Stimulated activated CD8-positive, alpha-beta memory T cell treated with anti-CD3 and anti-CD28 coated beads, Interleukin-2, amount 100 ng/mL, for 48 hours (primary cell): ENCODE measurements around the gene POF1B.
"Not testable (repeated sequence)": the region's sequence is repeated elsewhere in the genome, so short reads cannot be mapped to it uniquely, and the experiment has no call there.

ENCODE experiments used
- DNase-seq, 2 donors: peaks; one replicate each; pipeline ENCODE4 v3.0.0-alpha.2; 2020; ENCODE audit warnings: low read depth in 2 of 2

Gene POF1B, protein sequence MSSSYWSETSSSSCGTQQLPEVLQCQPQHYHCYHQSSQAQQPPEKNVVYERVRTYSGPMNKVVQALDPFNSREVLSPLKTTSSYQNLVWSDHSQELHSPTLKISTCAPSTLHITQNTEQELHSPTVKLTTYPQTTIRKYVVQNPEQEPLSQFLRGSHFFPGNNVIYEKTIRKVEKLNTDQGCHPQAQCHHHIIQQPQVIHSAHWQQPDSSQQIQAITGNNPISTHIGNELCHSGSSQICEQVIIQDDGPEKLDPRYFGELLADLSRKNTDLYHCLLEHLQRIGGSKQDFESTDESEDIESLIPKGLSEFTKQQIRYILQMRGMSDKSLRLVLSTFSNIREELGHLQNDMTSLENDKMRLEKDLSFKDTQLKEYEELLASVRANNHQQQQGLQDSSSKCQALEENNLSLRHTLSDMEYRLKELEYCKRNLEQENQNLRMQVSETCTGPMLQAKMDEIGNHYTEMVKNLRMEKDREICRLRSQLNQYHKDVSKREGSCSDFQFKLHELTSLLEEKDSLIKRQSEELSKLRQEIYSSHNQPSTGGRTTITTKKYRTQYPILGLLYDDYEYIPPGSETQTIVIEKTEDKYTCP

DNA sequence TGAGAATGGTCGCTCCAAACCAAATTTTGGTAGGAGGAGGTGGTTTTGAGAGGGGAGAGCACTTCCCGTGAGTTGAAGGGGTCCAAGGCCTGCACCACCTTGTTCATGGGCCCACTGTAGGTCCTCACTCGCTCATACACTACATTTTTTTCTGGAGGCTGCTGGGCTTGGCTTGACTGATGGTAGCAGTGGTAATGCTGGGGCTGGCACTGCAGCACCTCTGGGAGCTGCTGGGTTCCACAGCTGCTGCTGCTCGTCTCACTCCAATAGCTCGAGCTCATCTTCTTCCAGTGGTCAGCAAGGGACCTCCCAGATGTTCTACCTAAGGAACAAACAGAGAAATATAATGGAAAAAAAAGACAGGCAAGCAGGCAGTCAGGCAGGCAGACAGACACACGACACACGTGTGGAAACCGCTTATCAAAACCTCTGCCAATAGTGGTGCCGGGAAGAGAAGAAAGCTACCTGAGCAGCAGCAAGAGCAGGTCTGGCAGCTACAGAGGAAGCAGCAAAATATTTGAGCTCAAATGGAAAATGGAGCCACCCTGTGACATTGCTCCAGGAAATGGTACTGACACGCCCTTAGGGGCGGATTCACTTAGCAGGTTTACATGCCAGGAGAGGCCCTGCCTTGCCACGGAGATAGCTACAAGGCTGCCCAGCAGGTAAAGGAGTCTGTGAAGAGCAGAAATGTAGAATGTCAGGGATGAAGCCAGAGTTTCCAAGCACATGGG lies at the start of gene POF1B:
Gene POF1B, minus strand, starts transcription at position 492 of the 734 bp plus-strand sequence. Its CDS starts 211 bp downstream, at position 281.
- DNase-seq: no peak

DNA sequence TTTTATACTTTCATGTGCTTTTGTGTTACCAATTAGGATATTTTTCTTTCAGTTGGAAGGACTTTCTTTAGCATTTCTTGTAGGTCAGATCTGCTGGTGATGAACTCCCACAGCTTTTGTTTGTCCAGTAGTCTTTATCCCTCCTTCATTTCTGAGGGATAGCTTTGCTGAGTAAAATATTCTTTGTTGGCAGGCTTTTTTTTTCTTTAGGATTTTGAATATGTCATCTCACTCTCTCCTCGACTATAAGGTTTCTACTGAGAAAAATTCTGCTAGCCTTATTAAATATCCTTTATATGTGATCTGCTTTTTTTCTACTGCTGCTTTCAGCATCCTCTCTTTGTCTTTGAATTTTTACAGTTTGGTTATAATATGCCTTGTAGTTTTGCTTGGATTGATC lies 49.6 kb upstream of the POF1B start:
- DNase-seq: no peak

DNA sequence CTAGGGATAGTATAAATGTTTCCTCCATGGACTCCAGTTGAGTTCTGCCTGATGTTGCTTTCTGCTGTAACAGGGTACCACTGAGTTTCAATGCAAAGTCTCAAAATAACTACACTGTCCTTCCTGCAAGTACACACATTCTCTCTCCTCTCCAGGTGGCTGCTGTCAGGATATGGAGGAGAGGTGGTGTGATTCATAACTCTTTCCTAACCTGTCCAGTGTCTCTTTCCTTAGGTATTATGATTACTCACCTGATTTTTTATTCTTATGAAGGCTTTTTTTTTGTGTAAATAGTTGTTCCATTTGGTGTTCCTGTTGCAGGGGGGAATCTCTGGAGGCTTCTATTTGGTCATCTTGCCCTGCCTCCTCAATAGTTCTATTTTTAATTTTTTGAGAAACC lies 39.8 kb upstream of the POF1B start:
- DNase-seq: no peak

DNA sequence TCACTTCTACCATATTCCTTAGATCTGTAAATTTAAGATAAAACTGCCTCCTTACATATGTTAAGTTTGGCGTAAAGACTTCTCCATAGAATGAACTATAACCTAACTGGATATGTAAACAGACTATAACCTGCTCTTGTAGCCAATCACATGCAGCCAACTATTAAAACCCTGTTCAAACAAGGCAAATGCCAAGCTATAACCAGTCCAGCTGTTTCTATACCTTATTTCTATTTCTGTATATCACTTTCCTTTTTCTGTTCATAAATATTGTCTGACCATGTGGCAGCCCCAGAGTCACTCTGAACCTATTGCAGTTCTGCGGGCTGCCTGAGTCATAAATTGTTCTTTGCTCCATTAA lies 12.4 kb upstream of the POF1B start:
- DNase-seq: no peak

DNA sequence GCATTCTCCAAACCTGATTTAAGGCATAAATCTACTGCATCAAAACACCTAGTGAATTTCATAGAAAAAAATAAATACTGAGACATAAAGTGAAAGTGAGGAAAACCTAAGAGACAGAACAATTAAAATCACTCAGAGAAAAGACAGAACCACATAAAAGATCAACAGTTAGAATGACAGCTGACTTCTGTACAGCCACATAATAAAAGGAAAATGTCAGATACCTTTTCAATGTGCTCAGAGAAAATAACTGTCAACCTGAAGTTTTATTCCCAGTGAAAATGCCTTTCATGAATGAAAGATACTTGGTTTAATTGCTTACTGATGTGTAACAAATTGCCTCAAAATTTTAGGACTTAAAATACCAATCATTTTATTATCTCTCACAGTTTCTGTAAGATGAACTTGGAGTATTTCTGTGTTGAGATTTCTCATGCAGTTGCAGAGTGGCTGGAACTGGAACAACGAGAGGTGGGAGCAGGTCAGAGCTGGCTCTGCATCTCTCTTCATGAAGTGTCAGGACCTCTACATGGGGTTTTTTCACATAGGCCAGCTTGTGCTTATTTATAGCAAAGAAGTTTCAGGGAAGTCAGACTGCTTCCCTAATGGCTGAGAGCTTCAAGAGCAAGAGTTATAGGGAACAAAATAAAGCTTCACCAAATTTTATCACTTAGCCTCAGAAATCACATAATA lies 11.9 kb upstream of the POF1B start:
- no peak for DNase-seq

DNA sequence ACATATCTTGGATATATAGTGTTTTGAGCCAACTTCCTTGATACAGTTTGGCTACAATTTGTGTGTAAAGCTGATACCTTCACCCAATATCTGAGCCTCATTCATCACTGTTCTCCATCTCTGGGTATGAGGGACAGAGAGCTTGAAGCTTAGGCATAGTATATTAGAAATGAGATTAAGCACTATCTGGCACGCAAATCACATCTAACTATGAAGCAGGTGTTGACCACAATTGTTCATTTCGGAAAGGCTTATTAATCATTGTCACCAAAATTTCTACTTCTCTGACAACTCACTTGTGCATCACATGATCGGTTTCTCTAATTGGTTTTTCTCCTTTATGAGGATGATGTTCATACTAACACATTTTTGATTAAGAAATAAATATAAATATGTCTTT lies 2.1 kb upstream of the POF1B start:
- DNase-seq: no peak

DNA sequence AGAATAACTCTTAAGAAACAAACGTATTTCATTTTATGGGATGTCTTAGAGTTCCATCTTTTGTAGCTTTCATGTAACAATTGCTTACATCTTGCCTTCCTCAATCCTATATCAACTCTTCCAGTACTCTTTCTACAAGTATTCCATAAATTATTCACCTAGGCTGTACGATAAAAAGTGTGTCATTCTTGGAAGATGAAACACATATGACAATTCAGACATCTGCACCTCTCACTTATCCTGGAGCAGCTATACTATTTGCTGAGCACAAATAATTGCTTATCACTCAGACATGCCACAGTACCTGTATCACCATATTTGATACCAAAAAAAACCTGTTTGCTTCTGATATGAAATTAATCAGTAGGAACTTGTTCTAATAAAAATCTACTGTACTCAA lies 1.0 kb downstream of the POF1B start:
- no peak for DNase-seq

DNA sequence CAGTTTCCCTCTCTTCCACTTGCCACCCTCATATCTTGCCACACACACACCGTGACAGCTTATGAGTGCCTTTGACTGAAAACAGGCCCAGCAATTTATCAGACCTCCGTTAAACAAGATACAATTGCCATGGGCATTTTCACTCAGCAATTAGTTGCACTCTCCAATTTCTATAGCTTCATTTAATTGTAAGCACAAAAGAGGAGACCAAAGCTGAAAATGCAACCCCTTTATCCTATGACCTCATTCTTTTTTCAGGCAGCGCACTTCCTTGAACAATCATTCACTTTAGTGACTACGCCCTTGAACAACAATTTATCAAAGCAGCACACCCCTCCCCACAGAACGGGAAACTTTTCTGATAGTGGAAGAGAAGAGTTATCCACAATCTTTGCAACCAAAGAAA lies 4.1 kb downstream of the POF1B start:
- DNase-seq: no peak

DNA sequence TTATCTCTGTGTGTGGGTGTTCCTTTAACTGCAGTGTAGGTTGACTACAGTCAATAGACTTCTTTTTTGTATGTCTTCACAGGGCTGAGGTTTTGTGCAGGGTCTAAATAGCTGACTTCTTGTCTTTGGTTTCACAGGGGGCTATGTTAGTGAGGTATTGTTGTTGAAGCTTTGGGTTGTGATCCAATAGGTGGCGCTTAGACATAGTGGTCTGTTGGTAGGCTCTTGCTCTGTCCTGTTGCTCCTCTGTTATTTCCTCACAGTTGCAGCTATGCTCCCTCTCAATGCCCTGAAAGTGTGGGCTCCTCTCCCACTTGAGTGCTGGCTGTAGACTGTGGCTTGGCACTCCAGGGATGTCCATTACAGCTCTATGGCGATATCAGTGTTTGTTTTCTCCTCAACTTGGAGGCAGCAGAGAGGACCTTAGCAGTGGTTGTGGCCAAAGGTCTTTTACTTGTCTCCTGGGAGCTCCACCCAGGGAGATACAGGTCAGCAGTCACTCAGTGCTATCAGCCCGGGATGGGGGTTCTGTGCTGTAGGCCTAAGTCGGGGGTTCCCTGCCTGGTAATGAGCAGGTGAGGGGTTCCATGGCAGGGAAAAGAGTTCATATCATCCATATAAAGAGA lies 14.0 kb downstream of the POF1B start:
- no peak for DNase-seq

DNA sequence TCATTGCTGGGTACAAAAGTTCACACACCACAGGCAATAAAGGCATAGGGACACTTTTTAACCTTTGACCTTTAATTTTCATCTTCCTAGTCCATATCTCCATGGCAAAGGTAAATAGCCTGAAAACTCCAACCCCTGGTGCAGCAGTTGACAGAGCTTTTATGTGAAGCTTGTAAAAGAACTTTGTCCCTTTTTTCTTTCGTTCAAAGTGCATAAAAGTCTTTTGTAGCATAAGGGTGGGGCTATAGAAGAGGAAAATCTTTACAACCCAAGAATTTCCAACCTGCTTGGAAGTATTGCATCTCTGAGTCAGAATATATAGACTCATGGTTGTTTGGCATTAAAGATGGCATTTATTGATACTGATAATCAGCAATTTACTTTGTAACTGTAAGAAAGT lies 20.4 kb downstream of the POF1B start:
- no peak for DNase-seq

DNA sequence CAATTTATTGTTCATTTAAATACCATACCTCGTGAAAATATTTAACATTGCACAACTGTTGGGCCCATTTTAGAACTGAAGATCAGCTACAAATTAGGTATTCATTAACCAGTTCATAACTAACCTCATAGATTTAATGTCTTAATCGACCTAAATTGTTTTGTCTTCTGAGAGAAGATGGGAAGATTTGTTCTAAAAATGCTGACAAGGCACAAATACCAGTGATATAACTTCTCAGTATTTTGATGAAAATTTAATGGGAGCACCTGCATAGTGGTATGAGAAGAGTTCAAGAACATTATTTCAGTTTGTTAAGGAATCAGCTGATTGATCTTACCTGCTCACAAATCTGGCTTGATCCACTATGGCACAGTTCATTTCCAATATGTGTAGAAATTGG lies 33.9 kb downstream of the POF1B start:
- no peak for DNase-seq

DNA sequence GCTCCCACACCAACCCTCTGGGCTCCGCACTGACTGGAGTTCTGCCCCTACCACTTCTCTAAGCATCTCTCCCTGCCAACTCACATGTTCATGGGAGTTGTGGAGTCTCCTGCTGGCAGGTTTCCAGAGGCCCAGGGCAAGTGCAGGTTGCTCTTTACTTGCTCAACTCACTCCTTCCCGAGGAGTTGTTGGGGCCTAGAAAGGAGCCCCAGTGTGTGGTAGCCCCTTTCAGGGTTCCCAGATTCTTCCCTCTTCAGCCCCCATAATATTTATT lies 52.5 kb downstream of the POF1B start:
- DNase-seq: no peak

DNA sequence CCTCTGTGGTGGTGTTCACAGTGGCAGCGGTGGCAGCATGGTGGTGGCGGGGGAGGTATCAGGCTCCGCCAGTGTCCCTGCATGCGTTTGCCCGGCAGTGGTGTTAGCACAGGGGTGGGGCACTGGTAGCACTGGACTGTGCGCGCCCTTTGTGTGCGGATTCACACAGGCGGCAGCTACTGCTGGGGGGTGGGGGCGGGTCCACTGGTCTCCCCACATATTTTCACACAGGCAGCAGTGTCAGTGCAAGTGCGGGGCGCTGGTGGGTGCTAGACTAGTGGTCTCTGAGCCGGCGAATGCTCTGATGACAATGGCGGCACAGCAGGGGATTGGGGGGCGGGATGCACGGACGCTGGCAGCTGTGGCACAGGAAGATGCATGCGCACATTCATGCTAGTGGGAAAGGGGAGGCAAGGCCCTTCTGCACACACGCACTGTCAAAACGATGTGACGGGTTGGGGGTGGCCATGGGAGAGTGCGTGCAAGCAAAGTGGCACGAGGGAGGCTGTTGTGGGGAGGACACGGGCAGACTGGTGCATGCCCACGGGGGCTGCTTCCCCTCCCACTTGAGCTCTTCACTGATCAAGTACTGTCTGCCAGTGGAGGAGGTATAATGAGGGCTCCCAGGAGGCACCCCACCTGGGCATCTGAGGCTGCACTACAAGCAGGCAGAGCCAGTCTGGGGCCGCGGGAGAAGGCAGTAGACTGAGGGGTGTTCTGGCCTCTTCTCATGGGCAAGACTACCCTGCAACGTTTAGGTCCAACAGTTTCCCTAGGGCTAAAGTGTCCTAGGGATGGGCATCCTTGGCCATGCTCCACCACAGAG lies 53.0 kb downstream of the POF1B start:
- no peak for DNase-seq

DNA sequence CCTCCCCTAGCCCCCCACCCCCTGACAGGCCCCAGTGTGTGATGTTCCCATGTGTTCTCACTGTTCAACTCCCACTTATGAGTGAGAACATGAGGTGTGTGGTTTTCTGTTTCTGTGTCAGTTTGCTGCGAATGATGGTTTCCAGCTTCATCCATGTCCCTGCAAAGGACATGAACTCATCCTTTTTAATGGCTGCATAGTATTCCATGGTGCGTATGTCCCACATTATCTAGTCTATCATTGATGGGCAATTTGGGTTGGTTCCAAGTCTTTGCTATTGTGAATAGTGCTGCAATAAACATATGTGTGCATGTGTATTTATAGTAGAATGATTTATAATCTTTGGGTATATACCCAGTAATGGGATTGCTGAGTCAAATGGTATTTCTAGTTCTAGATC lies 68.1 kb downstream of the POF1B start:
- DNase-seq: not testable (repeated sequence)

DNA sequence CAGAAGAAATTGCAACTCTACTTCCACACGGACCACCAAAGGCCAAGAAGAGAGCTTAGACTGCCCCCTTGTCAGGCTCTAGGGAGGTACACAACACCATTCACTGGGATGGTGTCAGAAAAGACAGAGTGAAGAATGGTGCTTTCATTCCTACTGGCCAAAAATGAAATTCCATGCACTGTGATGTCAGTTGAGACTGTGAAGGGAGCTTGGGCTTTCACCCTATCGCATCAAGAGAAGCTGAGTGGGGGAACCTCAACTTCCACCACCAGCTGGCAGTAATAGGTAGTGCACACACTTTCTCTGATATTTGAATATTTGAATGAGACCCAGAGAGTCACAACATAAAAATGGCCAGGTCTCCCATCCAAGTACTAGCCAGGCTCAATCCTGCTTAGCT lies 69.7 kb downstream of the POF1B start:
- DNase-seq: no peak

DNA sequence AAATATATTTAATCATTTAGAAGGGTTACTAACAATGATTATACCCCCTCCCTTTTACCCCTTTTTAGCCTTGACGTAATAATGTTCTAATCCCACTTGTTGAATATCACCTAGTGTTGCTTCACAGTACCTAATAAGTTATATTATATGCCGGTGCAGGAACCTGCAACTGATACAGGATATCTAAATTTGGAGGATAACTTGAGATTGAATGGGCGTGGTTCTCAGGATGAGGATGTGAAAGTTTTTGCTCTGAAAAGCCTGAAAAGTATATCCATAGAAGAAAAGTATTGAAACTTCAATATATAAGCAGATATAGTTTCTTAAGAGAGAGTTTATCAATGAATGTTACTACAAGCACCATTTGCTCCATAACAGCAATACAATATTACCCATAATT lies 75.9 kb downstream of the POF1B start:
- no peak for DNase-seq

DNA sequence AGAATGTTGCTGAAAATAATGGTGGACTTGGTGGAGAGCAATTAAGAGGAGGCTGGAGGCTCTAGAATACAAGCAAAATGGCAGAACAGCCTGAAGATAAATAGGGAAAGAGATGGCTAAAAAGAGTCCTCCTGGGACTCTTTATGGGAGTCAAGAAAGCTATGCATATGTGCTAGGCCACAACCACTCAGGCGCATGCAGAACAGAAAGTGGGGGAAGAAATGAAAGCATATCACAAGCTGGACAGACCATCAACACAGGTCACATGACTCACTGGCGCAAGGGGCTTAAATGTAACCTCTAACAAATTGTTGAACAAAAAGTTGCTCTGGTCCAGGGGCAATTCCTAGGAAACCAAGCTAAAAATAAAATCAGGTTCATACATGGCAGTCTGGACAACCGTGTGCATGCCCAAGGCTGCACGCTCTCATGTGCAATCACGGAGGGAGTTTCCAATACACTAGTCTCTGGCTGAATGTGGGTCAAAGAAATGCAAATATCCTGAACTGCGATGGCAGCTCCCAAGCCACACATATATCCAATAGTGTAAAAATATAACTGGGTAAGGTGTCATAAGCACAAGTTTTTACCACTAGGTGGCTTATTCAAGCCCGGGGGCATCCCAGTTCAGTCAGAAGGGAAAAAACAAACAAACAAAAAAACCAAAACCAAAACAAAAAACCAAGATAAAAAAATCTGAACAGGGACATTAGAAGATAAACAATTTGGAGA lies 90.3 kb downstream of the POF1B start:
- DNase-seq: no peak

DNA sequence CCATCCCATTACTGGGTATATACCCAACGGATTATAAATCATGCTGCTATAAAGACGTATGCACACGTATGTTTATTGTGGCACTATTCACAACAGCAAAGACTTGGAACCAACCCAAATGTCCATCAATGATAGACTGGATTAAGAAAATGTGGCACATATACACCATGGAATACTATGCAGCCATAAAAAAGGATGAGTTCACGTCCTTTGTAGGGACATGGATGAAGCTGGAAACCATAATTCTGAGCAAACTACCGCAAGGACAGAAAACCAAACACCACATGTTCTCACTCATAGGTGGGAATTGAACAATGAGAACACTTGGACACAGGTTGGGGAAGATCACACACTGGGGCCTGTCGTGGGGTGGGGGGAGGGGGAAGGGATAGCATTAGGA lies 94.2 kb downstream of the POF1B start:
- DNase-seq: not testable (repeated sequence)

DNA sequence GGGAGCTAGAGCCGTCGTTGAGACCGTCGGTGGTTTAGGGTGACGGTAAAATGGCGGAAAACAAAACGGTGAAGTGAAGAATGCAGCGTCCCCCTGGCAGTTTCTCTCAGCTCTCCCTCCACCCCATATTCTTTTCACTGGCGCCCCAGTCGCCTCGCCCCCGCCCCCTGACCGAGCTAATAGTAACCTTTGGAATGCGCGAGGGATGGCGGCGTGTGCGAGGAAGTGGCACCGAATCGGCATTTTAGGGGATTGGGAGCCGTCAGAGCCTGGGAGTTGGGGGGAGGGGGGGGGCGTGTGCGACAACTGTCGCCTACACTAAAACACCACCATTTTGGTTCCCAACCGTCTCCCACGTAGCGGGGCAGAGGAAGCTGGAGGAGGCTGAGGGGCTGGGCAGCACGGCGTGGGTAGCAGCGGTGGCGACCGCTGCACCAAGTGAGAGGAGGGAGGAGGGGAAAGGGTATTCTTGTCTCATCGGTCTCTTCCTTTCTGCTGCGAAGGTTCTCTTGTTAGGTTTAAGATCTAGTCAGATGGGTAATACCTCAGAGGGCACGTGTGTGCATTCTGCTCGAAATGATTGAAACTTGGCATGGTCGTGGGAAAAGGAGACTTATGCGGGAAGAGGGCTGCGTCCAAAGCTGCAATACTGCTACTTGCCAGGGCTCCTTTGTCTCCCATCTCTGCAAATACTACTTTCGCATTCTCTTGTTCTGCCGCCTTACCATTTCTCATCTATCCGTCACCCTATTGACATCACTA lies 134.8 kb downstream of the POF1B start:
- DNase-seq: no peak
